ENCODE results near the gene DGCR2. TPM values are rescaled to one million over a fixed set of nuclear protein-coding genes. Genes with fewer than 3 reads are reported as not detected.
"Not testable (repeated sequence)": the region's sequence is repeated elsewhere in the genome, so short reads cannot be mapped to it uniquely, and the experiment has no call there.

DGCR2 gene
- total and polyA plus RNA-seq, 3 donors from 2014 or later, result 64.6 to 106 (median 89.5) TPM

- intact Hi-C loops (cut with DNase I; ENCODE audit: low total_unique reads), result no loop called here
- Histone ChIP-seq H3K27me3 (no peaks in the 10 kb centered on the region), H3K4me3 (no peak overlapping the region), H3K4me1 (no peaks in the 10 kb centered on the region), H3K36me3 (ENCODE audit: low read depth, missing control alignments) (no peaks in the 10 kb centered on the region), H3K27ac (no peak overlapping the region), H3K9me3 (no peaks in the 10 kb centered on the region)
- no peak for DNase-seq
- 96% methylated on average over 1 of the region's 1 CpG for WGBS, 2 donors
- no peak for TF ChIP-seq POLR2A (IDR thresholded peaks at IDR 0.05)
- no peak for TF ChIP-seq CTCF (IDR thresholded peaks at IDR 0.05)
Measured at GRCh38 chr22:19075404-19075803, 46.8 kb downstream of the DGCR2 start.

GRCh38 chr22:19072853-19073252, 49.4 kb downstream of the DGCR2 start:
- H3K36me3 ChIP-seq (ENCODE audit: low read depth, missing control alignments); intact Hi-C loops (cut with DNase I; ENCODE audit: low total_unique reads); H3K4me3 ChIP-seq; H3K27ac ChIP-seq; H3K4me1 ChIP-seq; DNase-seq; H3K27me3 ChIP-seq; H3K9me3 ChIP-seq: not testable (repeated sequence)

- H3K9me3 ChIP-seq, result no peaks in the 10 kb centered on the region
- no peaks in the 10 kb centered on the region for H3K27me3 ChIP-seq
- TF ChIP-seq POLR2A (IDR thresholded peaks at IDR 0.05), result no peak
- no peak for TF ChIP-seq CTCF (IDR thresholded peaks at IDR 0.05)
- intact Hi-C loops (cut with DNase I; ENCODE audit: low total_unique reads), result no loop called here
- WGBS, 2 donors, result 75 to 81% methylated on average over 2 to 5 of the region's 5 CpGs
- H3K36me3 ChIP-seq (ENCODE audit: low read depth, missing control alignments), result no peaks in the 10 kb centered on the region
- no peaks in the 10 kb centered on the region for H3K4me1 ChIP-seq
- no peak for DNase-seq
- no peak overlapping the region for H3K4me3 ChIP-seq
- H3K27ac ChIP-seq, result no peak overlapping the region
Measured at GRCh38 chr22:19070397-19071169, 51.6 kb downstream of the DGCR2 start.

- TF ChIP-seq CTCF (IDR thresholded peaks at IDR 0.05), result no peak
- no peak for TF ChIP-seq POLR2A (IDR thresholded peaks at IDR 0.05)
- Histone ChIP-seq H3K27me3 (no peaks in the 10 kb centered on the region), H3K27ac (no peak overlapping the region), H3K4me1 (no peaks in the 10 kb centered on the region), H3K36me3 (ENCODE audit: low read depth, missing control alignments) (no peaks in the 10 kb centered on the region), H3K9me3 (no peaks in the 10 kb centered on the region), H3K4me3 (no peak overlapping the region)
- intact Hi-C loops (cut with DNase I; ENCODE audit: low total_unique reads), result no loop called here
- no peak for DNase-seq
- 91 to 95% methylated on average over 3 of the region's 3 CpGs for WGBS, 2 donors
Measured at GRCh38 chr22:19069451-19069850, 52.8 kb downstream of the DGCR2 start.

GRCh38 chr22:19068784-19069271, 53.4 kb downstream of the DGCR2 start:
- DNase-seq, result no peak
- Histone ChIP-seq H3K4me1 (no peaks in the 10 kb centered on the region), H3K9me3 (no peaks in the 10 kb centered on the region), H3K27ac (no peak overlapping the region), H3K36me3 (ENCODE audit: low read depth, missing control alignments) (no peaks in the 10 kb centered on the region), H3K4me3 (no peak overlapping the region), H3K27me3 (no peaks in the 10 kb centered on the region)
- WGBS, 2 donors, result 66 to 85% methylated on average over 5 of the region's 5 CpGs
- TF ChIP-seq POLR2A (IDR thresholded peaks at IDR 0.05), result no peak
- no peak for TF ChIP-seq CTCF (IDR thresholded peaks at IDR 0.05)
- intact Hi-C loops (cut with DNase I; ENCODE audit: low total_unique reads), result no loop called here
